Activated naive CD8-positive, alpha-beta T cell (primary cell): ENCODE results near the gene HJURP.

ENCODE experiments used
- H3K27ac Mint-ChIP-seq: one replicate; pipeline ENCODE4 v1.8.0; 2021; ENCODE audit warnings: mixed read lengths
- H3K27me3 Mint-ChIP-seq: one replicate; pipeline ENCODE4 v1.8.0; 2021; ENCODE audit warnings: mixed read lengths
- H3K36me3 Mint-ChIP-seq: one replicate; pipeline ENCODE4 v1.8.0; 2021; ENCODE audit warnings: mixed read lengths
- H3K4me1 Mint-ChIP-seq: one replicate; pipeline ENCODE4 v1.8.0; 2021; ENCODE audit warnings: low read depth, mixed read lengths
- H3K4me3 Mint-ChIP-seq: one replicate; pipeline ENCODE4 v1.8.0; 2021; ENCODE audit warnings: mild to moderate bottlenecking, mixed read lengths
- H3K9me3 Mint-ChIP-seq: one replicate; pipeline ENCODE4 v1.8.0; 2021; ENCODE audit warnings: low read depth, mixed read lengths

Gene HJURP

GRCh38 chr2:233817361-233817911 is 36.9 kb downstream of the HJURP start:
- Mint-ChIP-seq H3K36me3 (no peaks in the 10 kb centered on the region), H3K27me3 (peaks cover 2% of the 10 kb centered on the region), H3K27ac (no peak overlapping the region), H3K4me3 (no peak overlapping the region), H3K9me3 (no peaks in the 10 kb centered on the region), H3K4me1 (peaks cover 2% of the 10 kb centered on the region)

GRCh38 chr2:233816771-233817170 is 37.6 kb downstream of the HJURP start:
- Mint-ChIP-seq H3K9me3 (no peaks in the 10 kb centered on the region), H3K27ac (no peak overlapping the region), H3K4me1 (peaks cover 2% of the 10 kb centered on the region), H3K27me3 (peaks cover 2% of the 10 kb centered on the region), H3K36me3 (no peaks in the 10 kb centered on the region), H3K4me3 (no peak overlapping the region)

- H3K9me3 Mint-ChIP-seq: no peaks in the 10 kb centered on the region
Observed at GRCh38 chr2:233816334-233816733, 38.0 kb downstream of the HJURP start.

DNA sequence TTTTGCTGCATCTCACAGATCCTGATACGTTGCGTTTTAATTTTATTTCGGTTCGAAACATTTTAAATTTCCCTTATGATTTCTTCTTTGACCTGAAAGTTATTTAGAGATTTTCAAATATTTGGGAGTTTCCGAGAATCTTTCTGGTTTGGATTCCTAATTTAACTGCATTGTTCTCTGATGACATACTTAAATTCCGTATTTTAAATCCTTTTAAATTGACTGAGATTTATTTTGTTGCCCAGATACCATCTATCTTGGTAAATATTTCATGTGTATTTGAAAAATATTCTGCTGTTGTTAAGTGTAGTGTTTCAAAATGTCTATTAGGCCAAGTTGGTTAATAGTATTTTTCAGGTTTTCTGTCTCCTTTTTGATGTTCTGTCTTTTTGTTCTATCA is 38.5 kb downstream of the HJURP start:
- Mint-ChIP-seq H3K36me3 (no peaks in the 10 kb centered on the region), H3K4me1 (peaks cover 2% of the 10 kb centered on the region), H3K4me3 (no peak overlapping the region), H3K27ac (no peak overlapping the region), H3K9me3 (no peaks in the 10 kb centered on the region), H3K27me3 (peaks cover 2% of the 10 kb centered on the region)

More at GRCh38 chr2:233816334-233816733, 38.0 kb downstream of the HJURP start:
- no peak overlapping the region for H3K27ac Mint-ChIP-seq
- H3K27me3 Mint-ChIP-seq: peaks cover 2% of the 10 kb centered on the region
- no peaks in the 10 kb centered on the region for H3K36me3 Mint-ChIP-seq
- peaks cover 2% of the 10 kb centered on the region for H3K4me1 Mint-ChIP-seq
- no peak overlapping the region for H3K4me3 Mint-ChIP-seq

GRCh38 chr2:233814056-233814835 is 40.1 kb downstream of the HJURP start:
- Mint-ChIP-seq H3K4me3 (no peak overlapping the region), H3K27me3 (peaks cover 3% of the 10 kb centered on the region), H3K27ac (no peak overlapping the region)

DNA sequence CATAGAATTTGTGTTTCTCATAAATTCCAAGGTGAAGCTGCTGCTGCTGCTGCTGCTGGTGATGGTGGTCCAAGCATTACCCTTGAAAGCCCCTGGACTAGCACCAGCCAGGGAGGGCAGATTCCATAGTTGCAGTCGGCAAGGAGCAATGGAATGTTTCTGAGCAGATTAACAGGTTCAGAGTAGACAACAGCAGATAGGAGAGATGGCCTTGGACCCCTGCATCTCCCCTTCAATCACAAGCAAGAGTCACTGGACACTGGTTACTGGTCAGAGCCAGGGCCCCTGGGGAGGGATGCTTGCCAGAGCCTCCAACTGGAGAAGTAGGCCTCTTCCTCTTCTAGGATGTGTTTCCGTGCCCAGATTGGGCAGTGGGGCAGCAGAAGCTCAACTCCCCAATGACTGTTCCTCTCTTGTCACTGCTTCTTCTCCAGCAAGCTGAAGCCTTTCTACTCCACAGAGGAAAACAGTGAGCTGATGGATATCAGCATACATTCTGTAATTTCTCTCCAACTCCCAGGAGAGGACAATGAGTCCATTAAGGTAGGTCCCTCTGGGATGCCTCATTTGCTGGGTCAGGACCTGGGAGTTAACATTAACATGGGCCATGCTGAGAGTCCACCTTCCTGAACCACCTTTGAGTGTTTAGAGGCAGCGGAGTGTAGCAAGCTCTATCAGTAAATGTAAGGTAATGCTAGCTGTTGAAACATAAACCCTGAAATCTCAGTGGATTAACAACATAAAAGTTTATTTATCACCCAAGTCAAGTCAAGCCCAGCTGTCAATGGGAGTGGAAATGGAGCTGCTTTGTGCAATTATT is 40.9 kb downstream of the HJURP start:
- H3K9me3 Mint-ChIP-seq: no peaks in the 10 kb centered on the region
- H3K4me1 Mint-ChIP-seq: peaks cover 2% of the 10 kb centered on the region
- no peak overlapping the region for H3K4me3 Mint-ChIP-seq
- H3K36me3 Mint-ChIP-seq: no peaks in the 10 kb centered on the region
- peaks cover 3% of the 10 kb centered on the region for H3K27me3 Mint-ChIP-seq
- no peak overlapping the region for H3K27ac Mint-ChIP-seq

More at GRCh38 chr2:233814056-233814835, 40.1 kb downstream of the HJURP start:
- peaks cover 2% of the 10 kb centered on the region for H3K4me1 Mint-ChIP-seq
- no peaks in the 10 kb centered on the region for H3K36me3 Mint-ChIP-seq
- no peaks in the 10 kb centered on the region for H3K9me3 Mint-ChIP-seq

- no peak overlapping the region for H3K27ac Mint-ChIP-seq
- no peaks in the 10 kb centered on the region for H3K36me3 Mint-ChIP-seq
- H3K4me1 Mint-ChIP-seq: no peaks in the 10 kb centered on the region
- H3K27me3 Mint-ChIP-seq: peaks cover 1% of the 10 kb centered on the region
- H3K4me3 Mint-ChIP-seq: no peak overlapping the region
- H3K9me3 Mint-ChIP-seq: no peaks in the 10 kb centered on the region
Observed at GRCh38 chr2:233811732-233812131, 42.6 kb downstream of the HJURP start.

DNA sequence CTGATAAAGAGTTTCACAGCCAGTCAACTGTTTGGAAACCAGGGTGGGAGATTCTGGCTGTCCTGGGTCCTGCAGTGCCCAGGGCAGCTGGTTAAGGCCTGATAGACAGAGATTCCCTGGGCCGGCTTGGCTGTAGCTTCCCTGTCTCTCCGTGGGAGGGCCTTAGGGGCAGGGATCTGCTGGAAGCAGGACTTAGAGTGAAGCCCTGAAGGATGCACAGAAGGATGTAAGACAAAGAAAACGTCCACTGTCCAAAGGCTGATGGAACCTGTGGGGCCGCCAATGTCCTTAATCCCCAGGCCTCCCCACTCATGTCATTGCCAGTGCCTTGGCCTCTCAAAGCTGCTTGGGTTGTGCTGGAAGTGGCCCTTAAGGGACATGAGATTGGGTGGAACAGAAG is 43.2 kb downstream of the HJURP start:
- Mint-ChIP-seq H3K36me3 (no peaks in the 10 kb centered on the region), H3K27ac (no peak overlapping the region), H3K4me1 (no peaks in the 10 kb centered on the region), H3K4me3 (no peak overlapping the region), H3K9me3 (no peaks in the 10 kb centered on the region), H3K27me3 (peaks cover 1% of the 10 kb centered on the region)

DNA sequence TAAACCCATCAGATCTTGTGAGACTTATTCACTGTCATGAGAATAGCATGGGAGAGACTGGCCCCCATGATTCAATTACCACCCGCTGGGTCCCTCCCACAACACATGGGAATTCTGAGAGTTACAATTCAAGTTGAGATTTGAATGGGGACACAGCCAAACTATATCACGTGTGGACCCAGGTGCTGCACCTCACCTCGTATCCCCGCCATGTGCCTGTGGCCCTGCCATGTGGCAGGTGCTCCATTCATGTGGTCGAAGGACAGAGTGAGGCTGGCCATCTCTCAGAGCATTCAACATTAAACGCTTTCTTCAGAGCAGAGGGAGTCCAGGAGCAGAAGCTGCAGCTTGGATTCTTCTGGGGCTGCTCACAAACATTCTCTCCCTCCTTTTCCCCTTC is 44.0 kb downstream of the HJURP start:
- Mint-ChIP-seq H3K4me3 (no peak overlapping the region), H3K27ac (no peak overlapping the region), H3K36me3 (no peaks in the 10 kb centered on the region), H3K27me3 (peaks cover 1% of the 10 kb centered on the region), H3K4me1 (no peaks in the 10 kb centered on the region), H3K9me3 (no peaks in the 10 kb centered on the region)

- Mint-ChIP-seq H3K27ac (no peak overlapping the region), H3K4me1 (no peaks in the 10 kb centered on the region)
Observed at GRCh38 chr2:233807966-233808935, 46.1 kb downstream of the HJURP start.

DNA sequence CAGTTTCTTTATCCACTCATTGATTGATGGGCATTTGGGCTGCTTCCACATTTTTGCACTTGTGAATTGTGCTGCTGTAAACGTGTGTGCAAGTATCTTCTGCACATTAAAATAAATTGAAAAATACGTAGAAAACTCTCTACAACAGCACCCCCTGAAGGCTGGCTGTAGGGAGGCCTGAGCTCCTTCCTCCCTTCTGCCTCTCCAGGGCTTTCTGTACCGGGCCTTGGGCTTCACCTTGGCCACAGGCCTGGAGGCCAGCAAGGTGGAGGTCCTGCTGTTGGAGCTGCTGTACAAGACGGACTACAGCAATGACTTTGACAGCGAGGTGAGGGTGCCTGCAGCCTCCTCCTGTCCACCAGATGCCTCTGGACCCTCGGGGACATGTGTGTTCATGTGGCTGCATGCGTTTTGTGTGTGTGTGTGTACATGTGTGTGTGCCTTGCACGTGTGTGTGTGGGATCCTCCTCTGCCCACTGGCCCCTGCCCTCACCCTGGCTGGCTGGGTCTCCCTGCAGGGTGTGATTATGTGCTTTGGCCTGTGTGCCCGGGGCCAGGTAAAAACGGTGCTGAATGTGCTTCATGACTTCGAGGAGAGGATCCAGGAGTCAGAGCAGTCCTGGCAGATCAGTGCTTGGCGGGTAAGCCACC is 47.0 kb downstream of the HJURP start:
- Mint-ChIP-seq H3K27me3 (peaks cover 7% of the 10 kb centered on the region), H3K4me1 (no peaks in the 10 kb centered on the region), H3K9me3 (no peaks in the 10 kb centered on the region), H3K27ac (no peak overlapping the region), H3K4me3 (no peak overlapping the region), H3K36me3 (no peaks in the 10 kb centered on the region)

More at GRCh38 chr2:233807966-233808935, 46.1 kb downstream of the HJURP start:
- peaks cover 4% of the 10 kb centered on the region for H3K27me3 Mint-ChIP-seq
- H3K4me3 Mint-ChIP-seq: no peak overlapping the region
- no peaks in the 10 kb centered on the region for H3K9me3 Mint-ChIP-seq
- H3K36me3 Mint-ChIP-seq: no peaks in the 10 kb centered on the region

DNA sequence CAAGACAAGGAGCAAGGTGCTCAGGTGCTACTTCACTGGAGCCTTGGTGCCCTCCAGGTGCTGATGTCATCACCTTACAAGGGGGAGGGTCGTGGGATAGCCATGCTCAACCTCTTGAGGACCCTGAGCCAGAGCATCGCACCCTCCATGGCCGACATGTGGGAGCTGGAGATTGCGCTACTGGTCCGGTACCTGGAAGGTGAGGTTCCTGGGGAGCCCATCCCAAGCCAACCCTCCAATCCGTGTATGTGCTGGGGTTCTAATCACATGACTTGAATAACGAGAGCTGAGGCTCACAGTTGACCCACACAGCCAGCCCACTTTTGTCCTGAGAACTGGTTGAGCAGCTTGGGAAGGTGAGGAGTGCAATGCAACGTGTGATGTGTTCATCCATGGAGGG is 50.3 kb downstream of the HJURP start:
- H3K36me3 Mint-ChIP-seq: no peaks in the 10 kb centered on the region
- H3K9me3 Mint-ChIP-seq: no peaks in the 10 kb centered on the region
- no peak overlapping the region for H3K4me3 Mint-ChIP-seq
- H3K27me3 Mint-ChIP-seq: peaks cover 6% of the 10 kb centered on the region
- H3K27ac Mint-ChIP-seq: no peak overlapping the region
- H3K4me1 Mint-ChIP-seq: no peaks in the 10 kb centered on the region

GRCh38 chr2:233803292-233803911 is 50.9 kb downstream of the HJURP start:
- Mint-ChIP-seq H3K27me3 (peaks cover 6% of the 10 kb centered on the region), H3K36me3 (no peaks in the 10 kb centered on the region)

More at GRCh38 chr2:233803292-233803911, 50.9 kb downstream of the HJURP start:
- no peaks in the 10 kb centered on the region for H3K4me1 Mint-ChIP-seq
- no peaks in the 10 kb centered on the region for H3K9me3 Mint-ChIP-seq
- H3K4me3 Mint-ChIP-seq: no peak overlapping the region
- H3K27ac Mint-ChIP-seq: no peak overlapping the region
